GM12878 (cell line): ENCODE measurements around the gene METTL15. TPM values are rescaled to one million over a fixed set of nuclear protein-coding genes. Genes with fewer than 3 reads are reported as not detected.

Source experiments
- ATAC-seq: fragments of 200-7000 bp; cut with Tn5 transposase; 3 replicates; pipeline ENCODE4 v1.9.1; 2020; ENCODE audit warnings: mild to moderate bottlenecking, moderate library complexity
- BruUV-seq: library from RNA; stranded (reverse); fragments of 400-500 nt; replicated peaks from 2 replicates; lab custom pipeline; 2021; lab: Mats Ljungman, UMichigan
- CTCF ChIA-PET: fragments of 300-600 bp; sonication (Branson Sonifier 250); formaldehyde crosslinking; extraction: SDS; loops from one replicate; lab custom pipeline; 2021; ENCODE audit warnings: inconsistent platforms; lab: Yijun Ruan, JAX
- POLR2A ChIA-PET: fragments of 350-600 bp; formaldehyde crosslinking; extraction: SDS; loops from one replicate; lab custom pipeline; 2021; ENCODE audit warnings: inconsistent platforms; lab: Charles Lee
- RAD21 ChIA-PET: fragments of 300-600 bp; sonication (Branson Sonifier 250); formaldehyde crosslinking; loops from one replicate; lab custom pipeline; 2023; ENCODE audit warnings: antibody characterized with exemption; ENCODE audit not compliant: unreplicated experiment; lab: Charles Lee
- SMC1A ChIA-PET: fragments of 300-600 bp; sonication (Branson Sonifier 250); formaldehyde crosslinking; loops from one replicate; lab custom pipeline; 2023; ENCODE audit not compliant: unreplicated experiment, uncharacterized antibody; lab: Charles Lee
- DNase-seq: peaks from one replicate; pipeline ENCODE4 v3.0.0-alpha.2; 2011; ENCODE audit warnings: low read depth, low spot score
- FAIRE-seq: peaks from 3 replicates; lab custom pipeline; 2011; peaks lifted over from hg19 to GRCh38; lab: Jason Lieb, UNC
- H2AFZ ChIP-seq: 2 replicates; pipeline ENCODE4 v1.6.0; 2011; ENCODE audit warnings: low read depth, low read length, control low read depth; ENCODE audit not compliant: control insufficient read depth
- H3K27ac ChIP-seq: 2 replicates; pipeline ENCODE4 v1.5.1; 2011; ENCODE audit warnings: control low read depth; ENCODE audit not compliant: control insufficient read depth, insufficient read depth
- H3K27me3 ChIP-seq, 2 experiments: replicated peaks in 1 of 2; 2 replicates each; pipeline versions ENCODE4 v1.6.0 to v1.6.1; 2011; ENCODE audit warnings: low read length in 1 of 2; ENCODE audit not compliant: control insufficient read depth in 2 of 2, insufficient read depth in 2 of 2
- H3K36me3 ChIP-seq, 2 experiments: 2 replicates each; pipeline ENCODE4 v1.5.1; 2011; ENCODE audit warnings: low read length in 1 of 2; ENCODE audit not compliant: control insufficient read depth in 2 of 2, insufficient read depth in 2 of 2
- H3K4me1 ChIP-seq: 2 replicates; pipeline ENCODE4 v1.6.1; 2011; ENCODE audit warnings: mild to moderate bottlenecking, low read length, moderate library complexity, mixed read lengths; ENCODE audit not compliant: control insufficient read depth, insufficient read depth
- H3K4me2 ChIP-seq: 2 replicates; pipeline ENCODE4 v1.6.0; 2011; ENCODE audit warnings: control low read depth; ENCODE audit not compliant: control insufficient read depth, insufficient read depth
- H3K4me3 ChIP-seq: fragments of 200-600 bp; sonication (generic); 2 replicates; pipeline ENCODE4 v1.5.1; 2016
- H3K79me2 ChIP-seq: 2 replicates; pipeline ENCODE4 v1.6.0; 2011; ENCODE audit warnings: low read length; ENCODE audit not compliant: control insufficient read depth, insufficient read depth
- H3K9ac ChIP-seq: 2 replicates; pipeline ENCODE4 v1.8.0; 2011; ENCODE audit warnings: low read length, control low read depth, mixed read lengths; ENCODE audit not compliant: control insufficient read depth, insufficient read depth
- H3K9me3 ChIP-seq: replicated peaks from 3 replicates; pipeline ENCODE4 v1.5.1; 2011; ENCODE audit warnings: mild to moderate bottlenecking, low read length; ENCODE audit not compliant: control insufficient read depth, insufficient read depth
- H4K20me1 ChIP-seq: 2 replicates; pipeline ENCODE4 v1.6.0; 2011; ENCODE audit not compliant: control insufficient read depth, insufficient read depth
- CHD2 ChIP-seq: IDR thresholded peaks from 2 replicates; pipeline ENCODE4 v1.6.1; 2011; ENCODE audit warnings: low read depth, low read length, improper control_type of control experiment, borderline replicate concordance
- KLF5 ChIP-seq: fragments of 450-650 bp; IDR thresholded peaks from 2 replicates; pipeline ENCODE4 v1.6.1; 2014; ENCODE audit warnings: mild to moderate bottlenecking; ENCODE audit not compliant: partially characterized antibody
- NFXL1 ChIP-seq: fragments of 450-650 bp; IDR thresholded peaks from 2 replicates; pipeline ENCODE4 v1.6.1; 2017; ENCODE audit warnings: antibody characterized with exemption, mild to moderate bottlenecking, borderline replicate concordance
- PKNOX1 ChIP-seq: fragments of 450-650 bp; IDR thresholded peaks from 2 replicates; pipeline ENCODE4 v1.6.1; 2016; ENCODE audit warnings: mild to moderate bottlenecking
- RB1 ChIP-seq: fragments of 450-650 bp; formaldehyde crosslinking; IDR thresholded peaks from 2 replicates; pipeline ENCODE4 v1.6.1; 2017; ENCODE audit warnings: mild to moderate bottlenecking, borderline replicate concordance
- SMAD1 ChIP-seq: fragments of 450-650 bp; IDR thresholded peaks from 2 replicates; pipeline ENCODE4 v1.6.1; 2018; ENCODE audit warnings: mild to moderate bottlenecking, low read depth; ENCODE audit not compliant: partially characterized antibody
- SPI1 ChIP-seq: IDR thresholded peaks from 2 replicates; pipeline ENCODE4 v1.6.1; 2011; ENCODE audit warnings: low read depth, mild to moderate bottlenecking, low read length, moderate library complexity, borderline replicate concordance; ENCODE audit not compliant: insufficient read depth
- STAT3 ChIP-seq: IDR thresholded peaks from 2 replicates; pipeline ENCODE4 v1.6.1; 2011; ENCODE audit warnings: low read depth, low read length, improper control_type of control experiment
- ZNF687 ChIP-seq: fragments of 450-650 bp; IDR thresholded peaks from 2 replicates; pipeline ENCODE4 v1.6.1; 2017; ENCODE audit warnings: mild to moderate bottlenecking, moderate library complexity
- WGBS: methylation state at CpG from one replicate; pipeline ENCODE4 v1.1.6; 2016; ENCODE audit warnings: low lambda C conversion rate; ENCODE audit not compliant: insufficient replicate concordance, insufficient coverage; ENCODE audit errors: missing lambda C conversion rate; 5-methylcytosine and 5-hydroxymethylcytosine counted together
- in situ Hi-C: fragments of 300-500 bp; cut with MboI; formaldehyde crosslinking; loops from 9 replicates; pipeline ENCODE4 v1.14.3; 2018; ENCODE audit warnings: mixed read lengths
- intact Hi-C: fragments of 100-400 bp; cut with micrococcal nuclease; formaldehyde crosslinking; loops from one replicate; pipeline ENCODE4 v1.14.2; 2022; ENCODE audit not compliant: unreplicated experiment
- polyA plus RNA-seq, 11 experiments: library from polyadenylated mRNA; depleted of rRNA in 4 of 11; unstranded in 6 of 11; stranded (reverse) in 5 of 11; fragments of >200 nt; fragmentation: Nextera tagmentation in 4 of 11; fragmentation: Illumina TruSeq in 1 of 11; extraction: Ambion mirVana in 4 of 11; extraction: Trizol in 1 of 11; gene quantifications; 1 replicate in 1 of 11; 2 replicates in 10 of 11; pipeline versions ENCODE4 v1.2.1 to v1.2.3, GENCODE V29; 2011 to 2016; ENCODE audit warnings: inconsistent platforms in 2 of 11, missing spikeins in 2 of 11, low read depth in 1 of 11
- total RNA-seq, 4 experiments: library from RNA; depleted of rRNA in 3 of 4; stranded (reverse); fragments of >200 nt in 3 of 4; fragmentation: Illumina TruSeq in 1 of 4; extraction: Trizol in 1 of 4; gene quantifications; 2 replicates each; pipeline versions ENCODE4 v1.2.1 to v1.2.3, GENCODE V29; 2013 to 2021
- TF ChIP-seq, protein P1 (sequence below): fragments of 450-650 bp; IDR thresholded peaks from 2 replicates; pipeline ENCODE4 v1.6.1; 2017; ENCODE audit warnings: low read depth, mild to moderate bottlenecking, moderate library complexity
- TF ChIP-seq, protein P2 (sequence below): fragments of 450-650 bp; IDR thresholded peaks from 2 replicates; pipeline ENCODE4 v1.6.1; 2017; ENCODE audit warnings: mild to moderate bottlenecking, low read depth, inconsistent platforms; ENCODE audit not compliant: poor library complexity, severe bottlenecking

Gene METTL15
- total and polyA plus RNA-seq, 10 of the 15 experiments (the other 5 are each of a cell fraction or from before 2014, with no cell fraction given) = 7.9 to 16.9 (median 14.4) TPM

DNA sequence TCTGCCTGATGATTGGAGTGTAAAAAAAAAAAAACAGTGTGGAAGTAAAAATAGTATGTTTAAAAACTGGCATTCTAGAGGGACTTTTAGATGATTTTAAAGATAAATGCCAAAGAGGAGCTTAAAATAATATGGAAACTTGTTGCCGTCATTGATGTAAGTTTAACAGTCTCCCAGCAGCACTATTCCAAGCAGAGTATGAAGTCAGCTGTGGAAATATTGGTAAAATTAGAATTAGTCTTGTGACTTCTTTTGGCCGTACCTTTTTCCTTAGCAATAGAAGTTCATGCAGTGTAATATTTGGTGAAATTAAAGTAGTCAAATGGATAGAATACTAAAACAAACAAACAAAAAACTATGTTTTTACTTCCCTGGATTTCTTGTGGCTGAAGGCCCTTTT is 134.9 kb downstream of the METTL15 start (continued):
- TF ChIP-seq ZNF687 (no peak), RB1 (no peak)

DNA sequence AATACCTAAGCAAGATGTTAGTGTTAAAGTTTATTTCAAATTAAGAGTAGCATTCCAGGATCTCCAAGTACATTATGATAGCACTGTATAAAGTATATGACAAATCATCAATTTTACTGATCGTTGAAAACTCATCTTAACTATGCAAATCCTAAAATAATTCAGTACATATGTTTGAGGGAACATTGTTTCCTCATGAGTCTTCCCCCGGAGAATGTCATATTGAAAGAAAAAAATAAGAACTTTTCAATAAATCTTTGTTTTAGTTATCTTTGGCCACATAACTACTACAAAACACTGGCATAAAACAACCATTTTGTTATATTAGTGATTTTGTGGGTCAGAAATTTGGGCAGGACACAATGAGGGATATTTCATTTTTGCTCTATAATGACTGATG is 135.4 kb downstream of the METTL15 start:
- TF ChIP-seq SMAD1 (no peak), NFXL1 (no peak), STAT3 (no peak), PKNOX1 (no peak), SPI1 (no peak), RB1 (no peak), CHD2 (no peak), KLF5 (no peak)
- TF ChIP-seq, protein P1, sequence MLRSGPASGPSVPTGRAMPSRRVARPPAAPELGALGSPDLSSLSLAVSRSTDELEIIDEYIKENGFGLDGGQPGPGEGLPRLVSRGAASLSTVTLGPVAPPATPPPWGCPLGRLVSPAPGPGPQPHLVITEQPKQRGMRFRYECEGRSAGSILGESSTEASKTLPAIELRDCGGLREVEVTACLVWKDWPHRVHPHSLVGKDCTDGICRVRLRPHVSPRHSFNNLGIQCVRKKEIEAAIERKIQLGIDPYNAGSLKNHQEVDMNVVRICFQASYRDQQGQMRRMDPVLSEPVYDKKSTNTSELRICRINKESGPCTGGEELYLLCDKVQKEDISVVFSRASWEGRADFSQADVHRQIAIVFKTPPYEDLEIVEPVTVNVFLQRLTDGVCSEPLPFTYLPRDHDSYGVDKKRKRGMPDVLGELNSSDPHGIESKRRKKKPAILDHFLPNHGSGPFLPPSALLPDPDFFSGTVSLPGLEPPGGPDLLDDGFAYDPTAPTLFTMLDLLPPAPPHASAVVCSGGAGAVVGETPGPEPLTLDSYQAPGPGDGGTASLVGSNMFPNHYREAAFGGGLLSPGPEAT = no peak
- TF ChIP-seq, protein P2, sequence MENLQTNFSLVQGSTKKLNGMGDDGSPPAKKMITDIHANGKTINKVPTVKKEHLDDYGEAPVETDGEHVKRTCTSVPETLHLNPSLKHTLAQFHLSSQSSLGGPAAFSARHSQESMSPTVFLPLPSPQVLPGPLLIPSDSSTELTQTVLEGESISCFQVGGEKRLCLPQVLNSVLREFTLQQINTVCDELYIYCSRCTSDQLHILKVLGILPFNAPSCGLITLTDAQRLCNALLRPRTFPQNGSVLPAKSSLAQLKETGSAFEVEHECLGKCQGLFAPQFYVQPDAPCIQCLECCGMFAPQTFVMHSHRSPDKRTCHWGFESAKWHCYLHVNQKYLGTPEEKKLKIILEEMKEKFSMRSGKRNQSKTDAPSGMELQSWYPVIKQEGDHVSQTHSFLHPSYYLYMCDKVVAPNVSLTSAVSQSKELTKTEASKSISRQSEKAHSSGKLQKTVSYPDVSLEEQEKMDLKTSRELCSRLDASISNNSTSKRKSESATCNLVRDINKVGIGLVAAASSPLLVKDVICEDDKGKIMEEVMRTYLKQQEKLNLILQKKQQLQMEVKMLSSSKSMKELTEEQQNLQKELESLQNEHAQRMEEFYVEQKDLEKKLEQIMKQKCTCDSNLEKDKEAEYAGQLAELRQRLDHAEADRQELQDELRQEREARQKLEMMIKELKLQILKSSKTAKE = no peak
- 89% methylated on average over 2 of the region's 2 CpGs for WGBS
- H3K9ac ChIP-seq = no peak overlapping the region
- DNase-seq (no peak), ATAC-seq (no peak), FAIRE-seq (no peak)
- RAD21 ChIA-PET = no interaction called here
- intact Hi-C loops (no loop called here), in situ Hi-C loops (no loop called here)
- BruUV-seq = no TSS peak
- H3K4me3 ChIP-seq = no peak overlapping the region
- H3K79me2 ChIP-seq = no peaks in the 10 kb centered on the region
- CTCF ChIA-PET = interaction anchor here (0.7 kb wide), 1 partner anchor 457 kb away, joined by 4 read pairs; no protein-coding TSS in a partner anchor
- H4K20me1 ChIP-seq = no peaks in the 10 kb centered on the region
- H3K36me3 ChIP-seq = no peaks in the 10 kb centered on the region
- no peak overlapping the region for H3K4me2 ChIP-seq
- H3K27ac ChIP-seq = no peak overlapping the region
- peaks cover 2% of the 10 kb centered on the region; the same call in 2 of the 3 replicates for H3K9me3 ChIP-seq
- POLR2A ChIA-PET = no interaction called here
- SMC1A ChIA-PET = no interaction called here
- no peaks in the 10 kb centered on the region for H3K27me3 ChIP-seq
- no peaks in the 10 kb centered on the region for H3K4me1 ChIP-seq
- no peak overlapping the region for H2AFZ ChIP-seq
